SH-SY5Y (cell line): ENCODE results near the gene AEN.

ENCODE experiments used
- GATA2 ChIP-seq: IDR thresholded peaks from 2 replicates; pipeline ENCODE4 v1.6.1; 2011; ENCODE audit warnings: mild to moderate bottlenecking, low read depth, low read length
- GATA3 ChIP-seq: IDR thresholded peaks from 2 replicates; pipeline ENCODE4 v1.6.1; 2011; ENCODE audit warnings: low read depth, mild to moderate bottlenecking, low read length, moderate library complexity

Gene AEN

GRCh38 chr15:88681610-88682221, 60.6 kb downstream of the AEN start:
- no peak for TF ChIP-seq GATA3
- TF ChIP-seq GATA2, result no peak
